Body of pancreas (tissue), 4 donors: ENCODE results near the gene KLHL30. TPM values are rescaled to one million over a fixed set of nuclear protein-coding genes. Genes with fewer than 3 reads are reported as not detected.

ENCODE experiments used
- ATAC-seq: fragments of 150-250 bp; one replicate; pipeline ENCODE4 v1.9.1; 2016
- DNase-seq, 4 donors: peaks; one replicate each; pipeline ENCODE4 v3.0.0-alpha.2; 2019
- H3K27ac ChIP-seq, 4 donors: fragments of 200-600 bp; sonication (generic); 1 replicate in 3 of 4; 2 replicates in 1 of 4; pipeline versions ENCODE4 v1.5.1 to v1.6.1; 2016 to 2019; ENCODE audit warnings: mild to moderate bottlenecking in 1 of 4, mixed read lengths in 1 of 4, moderate library complexity in 1 of 4
- H3K27me3 ChIP-seq, 2 donors: fragments of 200-600 bp; sonication (generic); one replicate each; pipeline ENCODE4 v1.6.0; 2016; ENCODE audit warnings: mild to moderate bottlenecking in 1 of 2
- H3K36me3 ChIP-seq, 2 donors: fragments of 200-600 bp; sonication (generic); replicated peaks in 1 of 2; 2 replicates each; pipeline ENCODE4 v1.5.1; 2016; ENCODE audit warnings: low read depth in 2 of 2; ENCODE audit not compliant: insufficient read depth in 1 of 2
- H3K4me1 ChIP-seq: fragments of 200-600 bp; sonication (generic); one replicate; pipeline ENCODE4 v1.6.0; 2016
- H3K4me3 ChIP-seq, 2 donors: fragments of 200-600 bp; sonication (generic); 1 replicate in 1 of 2; 2 replicates in 1 of 2; pipeline ENCODE4 v1.5.1; 2016 to 2019
- H3K9me3 ChIP-seq, 3 donors: fragments of 200-600 bp; sonication (generic); 1 replicate in 2 of 3; 2 replicates in 1 of 3; pipeline ENCODE4 v1.5.1; 2016
- CTCF ChIP-seq, 7 experiments: fragments of 450-650 bp in 4 of 7; fragments of 200-600 bp in 3 of 7; sonication (generic) in 3 of 7; IDR thresholded peaks; one replicate each; pipeline ENCODE4 v1.5.1; 2016 to 2019; ENCODE audit warnings: antibody characterized with exemption in 7 of 7
- POLR2A ChIP-seq, 3 donors: fragments of 450-650 bp; IDR thresholded peaks; one replicate each; pipeline ENCODE4 v1.6.1; 2016; ENCODE audit warnings: antibody characterized with exemption in 3 of 3, mild to moderate bottlenecking in 2 of 3
- WGBS, 2 donors: methylation state at CpG; one replicate each; pipeline ENCODE4 v1.1.5; 2017; 5-methylcytosine and 5-hydroxymethylcytosine counted together
- intact Hi-C: fragments of 100-400 bp; cut with DNase I; formaldehyde crosslinking; loops from one replicate; pipeline ENCODE4 v1.15.1; 2023
- total RNA-seq, 2 donors: library from RNA; depleted of rRNA; stranded (reverse); fragments of >200 nt; gene quantifications; one replicate each; pipeline ENCODE4 v1.1.0, GENCODE V29; 2016

KLHL30 gene
- under 1 TPM; 0.26 to 0.66 TPM for total RNA-seq

- no peaks in the 10 kb centered on the region for H3K36me3 ChIP-seq
- 81 to 82% methylated on average over 18 to 20 of the region's 22 CpGs for WGBS, 2 donors
- DNase-seq, result no peak
- no peaks in the 10 kb centered on the region for H3K27me3 ChIP-seq
- intact Hi-C loops, result no loop called here
- no peak within 1 kb of the TSS for H3K4me3 ChIP-seq
- H3K27ac ChIP-seq, result no peak within 1 kb of the TSS
- H3K9me3 ChIP-seq, result no peaks in the 10 kb centered on the region
- no peak for ATAC-seq
- H3K4me1 ChIP-seq, result peaks cover 6% of the 10 kb centered on the region
- TF ChIP-seq CTCF (IDR thresholded peaks at IDR 0.05) (no peak), POLR2A (IDR thresholded peaks at IDR 0.05) (no peak)
These were observed at the start of gene KLHL30 for GRCh38 chr2:238138331-238139195. Gene KLHL30 (plus strand): TSS chr2:238138668. CDS start chr2:238140755, 2,087 bp downstream.

- DNase-seq (no peak), ATAC-seq (no peak)
- Histone ChIP-seq H3K27me3 (no peaks in the 10 kb centered on the region), H3K4me3 (no peak overlapping the region), H3K27ac (no peak overlapping the region), H3K4me1 (peaks cover 3% of the 10 kb centered on the region), H3K9me3 (no peaks in the 10 kb centered on the region), H3K36me3 (no peaks in the 10 kb centered on the region)
- 89 to 90% methylated on average over 4 of the region's 4 CpGs for WGBS, 2 donors
- no peak for TF ChIP-seq POLR2A (IDR thresholded peaks at IDR 0.05)
- no peak for TF ChIP-seq CTCF (IDR thresholded peaks at IDR 0.05)
- intact Hi-C loops, result no loop called here
These were observed 47.6 kb upstream of the KLHL30 start for GRCh38 chr2:238090887-238091286.

GRCh38 chr2:238091436-238092060 is 46.9 kb upstream of the KLHL30 start:
- TF ChIP-seq CTCF (IDR thresholded peaks at IDR 0.05), result no peak
- no peak for TF ChIP-seq POLR2A (IDR thresholded peaks at IDR 0.05)
- no peak for DNase-seq
- 93% methylated on average over 15 to 16 of the region's 16 CpGs for WGBS, 2 donors
- Histone ChIP-seq H3K4me3 (no peak overlapping the region), H3K27me3 (no peaks in the 10 kb centered on the region), H3K4me1 (peaks cover 10% of the 10 kb centered on the region), H3K36me3 (no peaks in the 10 kb centered on the region), H3K9me3 (no peaks in the 10 kb centered on the region), H3K27ac (no peak overlapping the region)
- no peak for ATAC-seq
- intact Hi-C loops, result no loop called here

- ATAC-seq (no peak), DNase-seq (no peak)
- Histone ChIP-seq H3K9me3 (no peaks in the 10 kb centered on the region), H3K4me1 (peaks cover 18% of the 10 kb centered on the region), H3K36me3 (no peaks in the 10 kb centered on the region), H3K4me3 (no peak overlapping the region), H3K27me3 (no peaks in the 10 kb centered on the region), H3K27ac (no peak overlapping the region)
- intact Hi-C loops, result no loop called here
- WGBS, 2 donors, result 96 to 98% methylated on average over 10 to 12 of the region's 12 CpGs
- no peak for TF ChIP-seq CTCF (IDR thresholded peaks at IDR 0.05)
- TF ChIP-seq POLR2A (IDR thresholded peaks at IDR 0.05), result no peak
These were observed 45.9 kb upstream of the KLHL30 start for GRCh38 chr2:238092486-238093035.
